Nephron (organoid): ENCODE data around the gene SLC49A3.

ENCODE experiments used
- H3K27ac Mint-ChIP-seq, 3 experiments: 2 replicates each; pipeline ENCODE4 v1.8.0; 2020; ENCODE audit warnings: mixed read lengths in 3 of 3, mild to moderate bottlenecking in 2 of 3, moderate library complexity in 1 of 3
- H3K27me3 Mint-ChIP-seq: 2 replicates; pipeline ENCODE4 v1.8.0; 2021; ENCODE audit warnings: low read depth, mild to moderate bottlenecking, moderate library complexity, mixed read lengths
- H3K36me3 Mint-ChIP-seq: 2 replicates; pipeline ENCODE4 v1.8.0; 2020; ENCODE audit warnings: low read depth, mixed read lengths
- H3K4me1 Mint-ChIP-seq: 2 replicates; pipeline ENCODE4 v1.8.0; 2020; ENCODE audit warnings: mixed read lengths
- H3K4me3 Mint-ChIP-seq, 3 experiments: 2 replicates each; pipeline ENCODE4 v1.8.0; 2020; ENCODE audit warnings: mild to moderate bottlenecking in 3 of 3, mixed read lengths in 3 of 3, moderate library complexity in 2 of 3
- H3K9me3 Mint-ChIP-seq: 2 replicates; pipeline ENCODE4 v1.8.0; 2020; ENCODE audit warnings: mixed read lengths
- TF ChIP-seq, protein P1 (sequence below), 3 experiments: fragments of 200-600 bp; sonication (generic); IDR thresholded peaks; one replicate each; pipeline ENCODE4 v1.5.0; 2021; ENCODE audit warnings: antibody characterized with exemption in 3 of 3; ENCODE audit not compliant: unreplicated experiment in 3 of 3

Gene SLC49A3

DNA sequence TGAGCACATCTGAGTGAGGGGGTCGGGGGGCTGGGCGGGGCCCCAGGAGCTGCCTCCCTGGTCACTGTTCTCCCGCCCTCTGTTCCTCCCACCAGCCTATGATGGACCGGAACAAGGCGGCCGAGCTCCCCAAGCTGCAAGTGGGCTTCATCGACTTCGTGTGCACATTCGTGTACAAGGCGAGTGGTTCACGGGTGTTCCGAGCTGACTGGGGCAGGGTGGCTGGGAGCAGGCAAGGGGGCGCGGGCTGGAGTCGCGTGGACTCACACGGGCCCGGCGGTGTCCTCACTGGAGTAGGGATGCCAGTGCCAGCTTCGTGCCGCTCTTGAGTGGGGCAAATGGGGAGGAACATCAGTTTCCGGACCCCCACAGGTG lies 22.5 kb downstream of the SLC49A3 start:
- Mint-ChIP-seq H3K4me1 (no peaks in the 10 kb centered on the region), H3K27me3 (peaks cover 3% of the 10 kb centered on the region), H3K4me3 (no peak overlapping the region), H3K9me3 (no peaks in the 10 kb centered on the region), H3K27ac (no peak overlapping the region), H3K36me3 (peaks cover 10% of the 10 kb centered on the region)
- TF ChIP-seq, protein P1, sequence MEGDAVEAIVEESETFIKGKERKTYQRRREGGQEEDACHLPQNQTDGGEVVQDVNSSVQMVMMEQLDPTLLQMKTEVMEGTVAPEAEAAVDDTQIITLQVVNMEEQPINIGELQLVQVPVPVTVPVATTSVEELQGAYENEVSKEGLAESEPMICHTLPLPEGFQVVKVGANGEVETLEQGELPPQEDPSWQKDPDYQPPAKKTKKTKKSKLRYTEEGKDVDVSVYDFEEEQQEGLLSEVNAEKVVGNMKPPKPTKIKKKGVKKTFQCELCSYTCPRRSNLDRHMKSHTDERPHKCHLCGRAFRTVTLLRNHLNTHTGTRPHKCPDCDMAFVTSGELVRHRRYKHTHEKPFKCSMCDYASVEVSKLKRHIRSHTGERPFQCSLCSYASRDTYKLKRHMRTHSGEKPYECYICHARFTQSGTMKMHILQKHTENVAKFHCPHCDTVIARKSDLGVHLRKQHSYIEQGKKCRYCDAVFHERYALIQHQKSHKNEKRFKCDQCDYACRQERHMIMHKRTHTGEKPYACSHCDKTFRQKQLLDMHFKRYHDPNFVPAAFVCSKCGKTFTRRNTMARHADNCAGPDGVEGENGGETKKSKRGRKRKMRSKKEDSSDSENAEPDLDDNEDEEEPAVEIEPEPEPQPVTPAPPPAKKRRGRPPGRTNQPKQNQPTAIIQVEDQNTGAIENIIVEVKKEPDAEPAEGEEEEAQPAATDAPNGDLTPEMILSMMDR (IDR thresholded peaks at IDR 0.05; ENCODE audit: unreplicated experiment in 3 of 3) = no peak

DNA sequence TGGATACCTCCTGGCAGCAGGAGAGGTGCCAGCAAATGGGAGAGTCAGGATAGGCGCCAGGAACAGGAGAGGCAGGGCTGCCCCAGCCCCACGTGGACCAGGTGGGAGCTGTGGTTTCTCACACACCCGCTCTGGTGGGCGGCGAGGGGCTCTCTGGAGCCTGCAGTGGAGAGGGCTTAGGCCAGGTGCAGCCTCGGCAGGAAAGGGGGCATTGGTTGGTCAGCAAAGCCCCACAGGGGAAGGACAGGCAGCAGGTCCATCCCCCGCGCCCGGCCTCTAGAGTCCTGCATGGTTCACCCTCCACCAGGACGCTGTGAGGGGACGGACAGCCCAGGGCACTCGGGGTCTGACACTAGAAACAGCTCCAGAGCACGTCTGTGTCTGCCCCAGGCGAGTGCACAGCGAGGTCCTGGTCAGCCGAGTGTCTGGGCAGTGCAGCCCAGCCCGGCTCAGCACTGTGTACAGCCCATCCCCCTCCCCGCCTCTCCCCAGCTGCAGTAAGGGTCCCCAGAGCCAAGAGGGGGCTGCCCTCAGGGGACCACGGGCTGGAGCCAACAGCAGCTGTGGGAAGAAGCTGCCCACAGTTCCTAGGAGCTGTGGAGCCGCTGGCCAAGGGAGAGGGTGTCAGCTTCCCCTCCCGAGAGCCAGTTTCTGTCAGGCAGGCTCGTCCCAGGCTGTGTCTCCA lies 23.1 kb downstream of the SLC49A3 start:
- H3K9me3 Mint-ChIP-seq = no peaks in the 10 kb centered on the region
- H3K4me1 Mint-ChIP-seq = no peaks in the 10 kb centered on the region
- no peak overlapping the region for H3K4me3 Mint-ChIP-seq
- TF ChIP-seq, protein P1 (IDR thresholded peaks at IDR 0.05; ENCODE audit: unreplicated experiment in 3 of 3) = no peak
- no peak overlapping the region for H3K27ac Mint-ChIP-seq
- peaks cover 3% of the 10 kb centered on the region for H3K27me3 Mint-ChIP-seq
- H3K36me3 Mint-ChIP-seq = peaks cover 7% of the 10 kb centered on the region

DNA sequence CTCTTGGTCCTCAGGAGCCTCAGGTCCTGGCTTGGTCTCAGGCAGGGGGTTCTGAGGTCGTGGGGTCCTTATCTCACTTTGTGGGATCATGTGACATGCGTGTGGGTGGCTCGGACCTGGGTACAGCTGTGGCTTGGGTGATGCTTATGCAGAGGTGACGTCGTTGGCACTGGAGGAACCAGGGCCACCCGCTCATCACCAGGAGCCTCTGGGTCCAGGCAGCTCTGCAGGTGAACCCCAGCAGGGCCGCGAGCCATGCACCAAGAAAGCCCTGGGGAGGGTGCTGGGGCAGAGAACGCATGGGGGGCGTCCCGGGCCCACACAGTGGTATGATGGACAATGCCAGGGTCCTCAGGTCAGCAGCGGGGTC lies 23.6 kb downstream of the SLC49A3 start:
- peaks cover 7% of the 10 kb centered on the region for H3K36me3 Mint-ChIP-seq
- no peaks in the 10 kb centered on the region for H3K9me3 Mint-ChIP-seq
- H3K4me1 Mint-ChIP-seq = no peaks in the 10 kb centered on the region
- no peak overlapping the region for H3K4me3 Mint-ChIP-seq
- TF ChIP-seq, protein P1 (IDR thresholded peaks at IDR 0.05; ENCODE audit: unreplicated experiment in 3 of 3) = no peak
- H3K27ac Mint-ChIP-seq = no peak overlapping the region
- peaks cover 3% of the 10 kb centered on the region for H3K27me3 Mint-ChIP-seq

DNA sequence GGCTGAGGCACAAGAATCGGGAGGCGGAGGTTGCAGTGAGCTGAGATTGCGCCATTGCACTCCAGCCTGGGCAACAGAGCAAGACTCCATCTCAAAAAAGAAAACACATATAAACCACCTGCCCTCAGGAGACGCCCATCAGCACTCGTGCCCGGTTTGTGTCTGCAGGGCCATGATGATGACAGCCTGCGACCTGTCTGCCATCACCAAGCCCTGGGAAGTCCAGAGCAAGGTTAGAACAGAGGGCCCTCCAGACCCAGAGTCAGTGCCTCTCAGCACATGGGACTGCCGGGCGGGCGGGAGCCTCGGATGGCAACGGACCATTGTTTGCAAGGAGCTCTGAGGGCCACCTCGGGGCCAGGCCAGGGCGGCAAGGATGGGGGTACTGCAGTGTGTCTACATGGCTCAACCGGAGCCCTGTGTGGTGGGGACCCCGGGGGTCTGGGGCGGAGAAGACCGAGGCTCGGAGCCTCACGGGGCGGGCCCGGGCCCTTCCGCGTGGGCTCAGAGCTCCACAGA lies 24.2 kb downstream of the SLC49A3 start:
- Mint-ChIP-seq H3K4me1 (no peaks in the 10 kb centered on the region), H3K36me3 (peaks cover 11% of the 10 kb centered on the region), H3K4me3 (peak overlapping the region; percentile 40 to 63 (median 56)), H3K27ac (no peak overlapping the region), H3K9me3 (no peaks in the 10 kb centered on the region), H3K27me3 (peaks cover 3% of the 10 kb centered on the region)
- TF ChIP-seq, protein P1 (IDR thresholded peaks at IDR 0.05; ENCODE audit: unreplicated experiment in 3 of 3) = no peak

DNA sequence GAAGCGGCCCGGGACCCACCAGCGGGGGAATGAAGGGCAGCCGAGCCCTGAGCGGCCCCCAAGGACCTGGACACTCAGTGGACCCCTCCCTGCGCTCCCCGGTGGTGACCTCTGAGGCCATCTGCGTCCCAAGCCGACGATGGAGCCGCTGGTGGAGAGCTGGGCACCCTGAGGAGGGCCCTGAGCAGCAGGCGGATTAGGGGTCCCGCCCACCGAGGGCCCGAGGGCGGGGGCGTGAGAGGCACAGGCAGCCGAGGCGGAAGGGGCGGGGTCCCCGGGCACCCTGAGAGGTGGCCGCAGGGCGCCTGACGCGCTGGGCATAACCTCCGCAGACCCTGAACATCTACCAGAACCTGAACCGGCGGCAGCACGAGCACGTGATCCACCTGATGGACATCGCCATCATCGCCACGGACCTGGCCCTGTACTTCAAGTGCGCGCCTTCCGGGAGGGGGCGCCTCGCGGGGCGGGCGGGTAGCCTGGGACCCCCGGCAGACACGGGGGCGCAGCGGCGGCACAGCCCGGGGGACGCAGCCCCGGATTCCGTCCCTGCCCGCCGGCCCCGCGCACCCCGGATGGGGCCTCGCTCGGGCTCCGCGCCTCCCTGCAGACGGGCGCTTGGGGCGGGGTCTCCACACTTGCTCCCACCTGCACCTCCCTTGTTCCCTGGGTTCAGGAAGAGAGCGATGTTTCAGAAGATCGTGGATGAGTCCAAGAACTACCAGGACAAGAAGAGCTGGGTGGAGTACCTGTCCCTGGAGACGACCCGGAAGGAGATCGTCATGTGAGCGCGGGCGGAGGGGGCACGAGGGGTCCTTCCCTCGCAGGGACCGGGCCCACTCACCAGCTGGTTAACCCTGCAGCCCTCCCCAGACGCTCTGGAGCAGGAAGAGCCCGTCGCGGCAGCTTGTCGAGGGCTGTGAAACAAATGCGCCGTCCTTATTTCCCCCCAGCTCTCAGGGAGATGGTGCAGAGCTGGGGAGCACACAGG lies 25.2 kb downstream of the SLC49A3 start:
- peak overlapping the region; percentile 77 to 82 (median 82) for H3K4me3 Mint-ChIP-seq
- TF ChIP-seq, protein P1 (IDR thresholded peaks at IDR 0.05; ENCODE audit: unreplicated experiment in 3 of 3) = peak in 1 of 3 experiments; percentile 12
- H3K4me1 Mint-ChIP-seq = no peaks in the 10 kb centered on the region
- H3K36me3 Mint-ChIP-seq = peaks cover 12% of the 10 kb centered on the region
- no peaks in the 10 kb centered on the region for H3K9me3 Mint-ChIP-seq
- H3K27ac Mint-ChIP-seq = peak overlapping the region in 1 of 3 experiments; percentile 46
- peaks cover 3% of the 10 kb centered on the region for H3K27me3 Mint-ChIP-seq
